SKM-1 (cell line): ENCODE data around the gene CFAP46.
"Not testable (repeated sequence)": the region's sequence is repeated elsewhere in the genome, so short reads cannot be mapped to it uniquely, and the experiment has no call there.

Experiments used
- DNase-seq: peaks from one replicate; lab custom pipeline; 2025; ENCODE audit not compliant: unreplicated experiment; lab: John Stamatoyannopoulos, UW

CFAP46 gene

GRCh38 chr10:132846631-132847415 is 95.5 kb downstream of the CFAP46 start:
- no peak for DNase-seq

GRCh38 chr10:132845780-132846595 is 96.4 kb downstream of the CFAP46 start:
- DNase-seq = no peak

DNA sequence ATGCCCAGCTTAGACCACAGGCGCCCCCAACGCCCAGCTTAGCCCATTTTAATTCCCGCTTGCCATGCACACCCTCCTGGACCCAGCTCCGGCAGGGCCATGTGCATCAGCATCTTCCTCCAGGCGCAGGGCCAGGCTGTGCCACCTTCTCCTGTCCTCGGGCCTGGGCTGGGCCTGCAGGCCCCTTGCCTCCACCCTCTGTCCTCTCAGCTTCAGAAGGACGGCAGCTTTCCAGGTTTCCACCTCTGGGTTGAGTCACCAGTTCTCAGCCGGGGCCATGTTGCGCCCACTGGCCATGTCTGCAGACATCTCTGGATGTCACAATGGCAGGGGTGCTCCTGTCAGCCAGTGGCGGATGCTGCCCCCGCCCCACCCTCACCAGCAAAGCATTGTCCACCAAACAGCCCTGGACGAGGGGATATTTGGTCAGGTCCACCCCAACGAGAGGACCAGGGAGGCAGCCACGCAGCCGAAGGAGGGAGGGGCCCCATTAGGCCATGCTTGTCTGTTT is 97.3 kb downstream of the CFAP46 start:
- no peak for DNase-seq

DNA sequence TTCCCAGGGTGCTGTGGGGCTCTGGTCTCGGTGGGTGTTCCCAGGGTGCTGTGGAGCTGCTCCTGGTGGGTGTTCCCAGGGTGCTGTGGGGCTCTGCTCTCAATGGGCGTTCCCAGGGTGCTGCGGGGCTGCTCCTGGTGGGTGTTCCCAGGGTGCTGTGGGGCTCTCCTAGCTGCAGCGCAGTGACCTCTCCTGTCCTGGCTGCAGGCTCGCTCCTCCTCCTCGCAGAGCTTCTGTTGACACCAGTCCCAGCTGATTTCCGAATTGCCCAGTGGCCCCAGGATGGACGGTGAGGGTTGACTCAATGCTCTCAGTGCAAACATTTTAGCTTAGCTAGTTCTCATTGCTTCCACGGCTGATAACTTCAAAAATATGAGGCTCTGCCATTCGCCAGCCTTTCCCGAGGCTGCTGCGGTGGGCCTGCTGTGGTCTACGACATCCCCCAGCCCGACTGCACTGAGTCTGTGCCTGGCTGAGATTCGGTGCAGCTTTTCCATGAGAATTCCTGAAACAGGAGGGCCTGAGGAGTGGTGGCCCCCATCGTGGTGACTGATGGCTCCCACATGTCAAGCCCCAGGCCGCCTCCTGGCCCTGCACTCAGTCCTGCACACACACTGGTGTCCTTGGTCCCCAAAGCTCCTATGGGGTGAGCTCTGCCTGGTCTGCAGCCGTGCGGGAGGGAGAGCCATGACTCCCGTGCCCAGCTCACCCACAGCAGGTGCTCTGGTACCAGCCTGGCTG is 98.1 kb downstream of the CFAP46 start:
- no peak for DNase-seq

DNA sequence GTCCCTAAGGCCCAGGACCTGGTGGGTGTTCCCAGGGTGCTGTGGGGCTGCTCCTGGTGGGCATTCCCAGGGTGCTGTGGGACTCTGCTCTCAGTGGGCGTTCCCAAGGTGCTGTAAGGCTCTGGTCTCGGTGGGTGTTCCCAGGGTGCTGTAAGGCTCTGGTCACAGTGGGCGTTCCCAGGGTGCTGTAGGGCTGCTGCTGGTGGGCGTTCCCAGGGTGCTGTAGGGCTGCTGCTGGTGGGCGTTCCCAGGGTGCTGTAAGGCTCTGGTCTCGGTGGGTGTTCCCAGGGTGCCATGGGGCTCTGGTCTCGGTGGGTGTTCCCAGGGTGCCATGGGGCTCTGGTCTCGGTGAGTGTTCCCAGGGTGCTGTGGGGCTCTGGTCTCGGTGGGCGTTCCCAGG is 99.1 kb downstream of the CFAP46 start:
- not testable (repeated sequence) for DNase-seq

DNA sequence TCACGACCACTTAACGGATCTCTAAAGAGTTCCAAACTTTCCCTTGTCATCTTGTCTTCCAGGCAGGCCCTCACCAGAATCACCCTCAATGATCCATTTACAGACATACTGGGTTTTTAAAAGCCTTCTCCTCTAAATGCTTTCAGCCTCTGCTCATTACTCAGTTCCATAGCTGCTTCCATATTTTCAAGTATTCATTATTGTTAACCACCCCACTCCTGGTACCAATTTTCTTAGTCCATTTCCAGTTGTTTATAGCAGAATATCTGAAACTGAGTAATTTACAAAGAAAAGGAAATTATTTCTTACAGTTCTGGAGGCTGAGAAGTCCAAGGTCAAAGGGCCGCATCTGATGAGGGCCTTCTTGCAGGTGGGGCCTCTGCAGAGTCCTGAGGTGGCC is 100.0 kb downstream of the CFAP46 start:
- DNase-seq = no peak

GRCh38 chr10:132841615-132841975 is 100.8 kb downstream of the CFAP46 start:
- no peak for DNase-seq

DNA sequence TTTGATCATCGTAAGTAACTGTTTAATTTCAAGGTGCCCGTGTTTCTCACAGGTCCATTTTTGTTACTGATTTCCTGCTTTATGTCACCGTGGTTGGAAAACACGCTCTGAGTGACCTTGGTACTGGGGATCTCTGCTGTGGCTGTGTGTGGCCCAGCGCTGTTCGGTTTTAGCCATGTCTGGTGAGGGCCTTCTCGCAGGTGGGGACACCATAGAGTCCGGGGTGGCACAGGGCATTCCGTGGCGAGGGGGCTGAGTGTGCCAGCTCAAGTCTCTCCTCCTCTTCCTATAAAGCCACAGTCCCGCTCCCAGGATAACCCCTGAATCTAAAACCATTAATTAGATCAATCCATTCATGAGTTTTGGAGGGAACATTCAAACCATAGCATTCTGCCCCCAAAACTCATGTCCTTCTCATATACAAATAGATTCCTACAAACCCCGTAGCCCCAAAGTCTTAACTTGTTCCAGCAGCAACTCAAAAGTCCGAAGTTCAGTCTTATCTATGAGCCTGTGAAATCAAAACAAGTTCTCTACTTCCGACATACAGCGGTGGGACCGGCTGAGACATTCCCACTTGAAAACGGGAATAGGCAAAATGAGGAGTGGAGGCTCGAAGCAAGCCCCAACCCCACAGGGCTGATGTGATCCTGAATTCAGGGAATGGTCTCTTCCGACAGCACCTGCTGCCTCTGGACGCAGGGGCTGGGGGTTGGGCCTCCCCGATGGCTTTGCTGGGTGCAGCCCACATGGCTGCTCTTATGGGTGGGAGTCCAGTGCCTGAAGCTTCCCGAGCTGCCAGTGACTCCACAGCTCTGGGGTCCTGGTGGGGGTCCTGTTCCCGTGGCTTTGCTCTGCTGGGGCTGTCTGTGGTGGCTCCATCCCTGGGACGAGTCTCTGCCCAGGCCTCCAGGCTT is 101.4 kb downstream of the CFAP46 start:
- no peak for DNase-seq

GRCh38 chr10:132839061-132839460 is 103.3 kb downstream of the CFAP46 start:
- no peak for DNase-seq

- DNase-seq = no peak
These were observed 103.9 kb downstream of the CFAP46 start for GRCh38 chr10:132838346-132838970.

DNA sequence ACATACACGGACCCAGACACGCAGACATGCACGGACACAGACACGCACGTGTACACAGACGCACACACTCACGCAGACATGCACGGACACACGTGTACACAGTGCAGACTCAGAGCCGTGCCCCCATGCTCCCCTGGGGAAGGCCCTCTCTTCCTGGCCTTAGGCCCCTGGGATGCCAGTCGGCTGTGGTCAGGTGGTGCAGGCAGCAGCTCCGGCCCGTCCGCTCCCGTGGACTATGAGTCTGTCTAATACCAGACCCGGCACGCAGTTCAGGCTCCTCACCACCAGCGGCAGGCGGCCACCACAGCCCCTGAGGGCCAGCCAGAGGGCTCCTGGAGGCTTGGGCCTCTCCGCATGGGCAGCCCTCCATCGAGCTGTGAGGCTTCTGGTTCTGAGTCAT is 104.5 kb downstream of the CFAP46 start:
- DNase-seq = no peak

DNA sequence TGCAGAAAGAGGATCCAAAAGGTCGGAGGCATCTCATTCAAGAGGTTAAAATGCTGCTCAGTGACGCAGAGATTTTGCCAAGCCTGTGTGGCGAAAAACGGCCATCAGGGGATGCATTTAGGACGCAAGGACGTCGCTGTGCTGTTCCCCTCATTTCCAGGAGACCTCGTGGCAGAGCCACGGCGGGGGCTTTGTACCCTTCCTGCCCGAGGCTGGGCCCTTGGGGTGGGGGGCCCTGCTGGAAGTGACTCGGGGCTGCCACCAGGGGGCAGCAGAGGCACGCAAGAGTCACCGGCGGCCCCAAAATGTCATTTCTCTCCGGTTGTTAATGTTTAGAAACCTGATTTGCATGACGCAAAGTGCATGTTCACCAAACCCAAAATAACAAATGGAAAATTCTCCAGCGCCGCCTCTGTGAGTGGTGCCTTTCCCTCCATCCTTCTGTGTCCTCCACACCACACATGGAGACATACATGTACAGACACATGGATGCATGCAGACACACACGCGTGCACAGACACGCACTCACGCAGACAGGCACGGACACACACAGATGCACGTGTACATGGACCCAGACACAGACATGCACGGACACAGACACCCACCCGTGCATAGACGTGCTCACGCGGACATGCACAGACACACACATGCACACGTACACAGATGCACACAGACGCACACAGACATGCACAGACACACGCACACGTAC is 105.4 kb downstream of the CFAP46 start:
- DNase-seq = no peak

- no peak for DNase-seq
These were observed 106.0 kb downstream of the CFAP46 start for GRCh38 chr10:132836248-132836831.

DNA sequence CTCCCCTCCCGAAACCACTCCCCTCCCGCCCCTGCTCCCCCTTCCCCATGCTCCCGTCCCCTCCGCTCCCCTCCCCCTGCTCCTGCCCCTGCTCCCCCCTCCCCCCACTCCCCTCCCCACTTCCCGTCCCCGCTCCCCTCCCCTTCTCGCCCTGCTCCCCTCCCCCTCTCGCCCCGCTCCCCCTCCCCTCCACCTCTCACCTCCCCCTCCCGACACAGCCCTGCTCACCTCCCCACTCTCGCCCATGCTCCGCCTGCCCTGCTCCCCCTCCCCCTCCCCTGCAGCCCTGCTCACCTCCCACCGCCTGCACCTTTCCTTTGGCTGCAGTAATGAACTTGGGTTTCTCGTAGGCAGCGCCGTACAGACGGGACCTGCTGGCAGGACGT is 106.5 kb downstream of the CFAP46 start:
- DNase-seq = no peak

DNA sequence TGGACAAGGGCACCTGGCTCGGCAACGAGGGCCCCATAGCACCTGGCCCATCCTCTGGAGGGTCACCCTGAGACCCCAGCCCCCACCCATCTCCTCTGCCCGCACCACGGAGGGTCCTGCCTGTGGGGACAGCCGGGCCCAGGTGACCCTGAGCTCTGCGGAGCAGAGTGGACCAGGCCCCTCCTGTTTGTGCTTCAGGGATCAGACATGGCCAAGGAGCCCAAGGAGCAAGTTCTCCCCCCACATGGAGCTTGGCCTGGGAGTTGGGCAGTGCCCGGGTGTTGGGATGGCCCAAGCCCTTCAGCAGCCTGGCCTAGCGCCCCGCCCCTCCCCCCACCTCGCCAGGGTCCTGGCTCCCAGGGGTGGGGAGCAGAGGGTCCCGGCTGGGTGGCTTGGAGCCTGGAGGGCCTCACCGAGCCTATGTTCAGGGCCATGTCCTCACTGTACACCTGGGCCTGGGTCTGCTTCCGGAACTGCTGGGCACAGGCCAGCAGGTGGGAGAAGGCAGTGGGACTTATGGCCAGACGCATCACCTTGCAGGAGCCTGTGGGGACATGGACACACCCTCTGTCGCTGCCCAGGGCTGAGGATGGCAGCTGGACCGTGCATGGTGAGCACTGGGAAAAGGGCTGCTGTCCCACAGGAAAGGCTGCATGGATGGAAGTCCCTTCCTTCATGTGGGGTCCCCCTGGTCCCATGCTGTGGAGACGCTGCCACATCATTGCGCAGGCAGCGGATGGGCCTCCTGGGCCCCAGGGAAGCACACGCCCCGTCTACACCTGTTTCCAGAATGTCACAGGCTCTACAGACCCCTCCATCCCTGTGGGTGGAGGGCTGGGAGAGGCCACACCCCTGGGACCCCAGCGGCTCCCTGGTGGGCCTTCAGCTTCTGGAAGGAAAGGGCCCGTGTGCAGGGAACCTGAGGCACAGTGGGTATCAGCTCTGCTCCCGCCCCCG is 107.2 kb downstream of the CFAP46 start:
- DNase-seq = no peak

DNA sequence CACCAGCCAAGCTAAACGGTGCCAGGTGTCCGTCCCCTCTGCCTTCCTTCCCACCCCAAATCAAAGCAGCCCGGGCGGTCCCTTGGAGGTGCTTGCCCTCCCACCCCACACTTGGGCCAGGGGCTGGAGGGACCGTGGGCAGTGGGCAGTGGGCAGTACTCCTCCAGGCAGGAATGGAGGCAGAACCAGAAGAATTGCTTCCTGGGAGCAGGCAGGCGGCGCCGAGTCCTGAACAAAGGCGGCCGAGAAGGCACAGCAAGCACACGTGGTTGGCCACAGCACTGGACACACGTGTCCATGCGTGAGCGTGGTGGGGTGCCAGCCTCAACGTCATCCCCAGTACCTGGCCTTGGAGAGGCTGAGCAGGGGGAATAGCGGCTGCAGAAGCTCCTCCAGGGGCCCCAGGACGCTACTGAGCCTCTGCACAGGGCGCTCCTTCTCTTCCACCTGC is 108.0 kb downstream of the CFAP46 start:
- no peak for DNase-seq

DNA sequence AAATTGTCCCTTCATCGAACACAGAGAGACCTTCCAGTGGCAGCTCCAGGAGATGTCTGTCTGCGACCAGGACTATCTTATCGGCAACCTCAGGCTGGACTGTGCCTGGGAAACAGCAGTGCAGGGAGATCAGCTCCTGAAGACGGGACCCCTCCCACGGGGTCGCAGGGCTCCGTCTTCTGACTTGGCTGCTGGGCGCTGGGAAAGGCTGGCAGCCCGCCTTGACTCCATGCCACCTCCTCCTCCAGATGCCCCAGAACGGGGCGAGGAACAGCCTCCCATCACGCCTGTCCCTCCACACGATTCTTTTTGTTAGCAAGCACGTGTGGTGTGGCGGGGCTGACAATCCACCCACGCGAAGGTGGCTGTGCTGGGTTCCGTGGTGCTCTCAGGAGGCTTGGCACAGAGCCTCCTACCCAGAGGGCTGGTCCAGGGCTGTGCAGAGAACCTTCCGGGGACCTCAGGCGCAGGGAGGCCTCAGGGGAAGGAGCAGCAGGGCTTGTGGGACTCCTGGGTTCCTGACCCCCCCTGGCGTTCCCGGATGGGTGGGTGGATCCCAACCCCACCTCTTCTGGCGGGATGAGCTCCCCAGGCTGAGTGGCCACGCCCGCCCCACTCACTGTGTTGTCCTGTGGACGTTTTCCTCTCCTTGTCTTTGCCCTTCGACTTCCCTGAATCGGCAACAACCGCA is 108.8 kb downstream of the CFAP46 start:
- no peak for DNase-seq
